ENCODE results near the gene PRR19. TPM values are rescaled to one million over a fixed set of nuclear protein-coding genes. Genes with fewer than 3 reads are reported as not detected.
A peak's percentile ranks its signal among the peaks of the same experiment; 100 is the strongest.

PRR19 gene
- total RNA-seq, 3 donors from 2014 or later = 1.0 TPM; not detected in 2

- TF ChIP-seq, protein P1, sequence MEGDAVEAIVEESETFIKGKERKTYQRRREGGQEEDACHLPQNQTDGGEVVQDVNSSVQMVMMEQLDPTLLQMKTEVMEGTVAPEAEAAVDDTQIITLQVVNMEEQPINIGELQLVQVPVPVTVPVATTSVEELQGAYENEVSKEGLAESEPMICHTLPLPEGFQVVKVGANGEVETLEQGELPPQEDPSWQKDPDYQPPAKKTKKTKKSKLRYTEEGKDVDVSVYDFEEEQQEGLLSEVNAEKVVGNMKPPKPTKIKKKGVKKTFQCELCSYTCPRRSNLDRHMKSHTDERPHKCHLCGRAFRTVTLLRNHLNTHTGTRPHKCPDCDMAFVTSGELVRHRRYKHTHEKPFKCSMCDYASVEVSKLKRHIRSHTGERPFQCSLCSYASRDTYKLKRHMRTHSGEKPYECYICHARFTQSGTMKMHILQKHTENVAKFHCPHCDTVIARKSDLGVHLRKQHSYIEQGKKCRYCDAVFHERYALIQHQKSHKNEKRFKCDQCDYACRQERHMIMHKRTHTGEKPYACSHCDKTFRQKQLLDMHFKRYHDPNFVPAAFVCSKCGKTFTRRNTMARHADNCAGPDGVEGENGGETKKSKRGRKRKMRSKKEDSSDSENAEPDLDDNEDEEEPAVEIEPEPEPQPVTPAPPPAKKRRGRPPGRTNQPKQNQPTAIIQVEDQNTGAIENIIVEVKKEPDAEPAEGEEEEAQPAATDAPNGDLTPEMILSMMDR (IDR thresholded peaks at IDR 0.05) = no peak
- Histone ChIP-seq H3K9me3 (no peaks in the 10 kb centered on the region), H3K4me3 (no peak overlapping the region), H3K4me1 (ENCODE audit: low read depth) (peaks cover 28% of the 10 kb centered on the region), H3K36me3 (ENCODE audit: low read depth) (peaks cover 8% of the 10 kb centered on the region)
- DNase-seq (no peak), ATAC-seq (no peak)
- intact Hi-C loops (cut with DNase I, micrococcal nuclease) = no loop called here
Observed at GRCh38 chr19:42271045-42271419, 30.9 kb upstream of the PRR19 start.

DNA sequence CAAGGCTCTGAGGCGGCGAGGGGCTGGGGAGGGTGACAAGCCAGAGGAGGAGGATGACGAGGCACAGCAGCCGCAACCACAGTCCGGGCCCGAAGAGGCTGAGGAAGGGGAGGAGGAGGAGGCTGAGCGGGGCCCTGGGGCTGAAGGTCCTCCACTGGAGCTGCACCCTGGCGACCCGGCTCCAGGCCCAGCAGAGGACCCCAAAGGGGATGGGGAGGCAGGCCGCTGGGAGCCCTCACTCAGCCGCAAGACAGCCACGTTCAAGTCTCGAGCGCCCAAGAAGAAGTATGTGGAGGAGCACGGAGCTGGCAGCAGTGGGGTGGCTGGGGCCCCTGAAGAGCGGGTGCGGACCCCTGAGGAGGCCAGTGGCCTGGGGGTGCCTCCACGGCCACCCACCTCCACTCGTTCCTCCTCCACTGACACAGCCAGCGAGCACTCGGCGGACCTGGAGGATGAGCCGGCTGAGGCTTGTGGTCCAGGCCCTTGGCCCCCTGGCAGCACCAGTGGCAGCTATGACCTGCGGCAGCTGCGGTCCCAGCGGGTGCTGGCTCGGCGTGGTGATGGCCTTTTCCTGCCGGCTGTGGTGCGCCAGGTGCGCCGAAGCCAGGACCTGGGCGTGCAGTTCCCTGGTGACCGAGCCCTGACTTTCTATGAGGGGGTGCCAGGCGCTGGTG, 29.9 kb upstream of the PRR19 start:
- H3K9me3 ChIP-seq = no peaks in the 10 kb centered on the region
- TF ChIP-seq, protein P1 (IDR thresholded peaks at IDR 0.05) = no peak
- H3K4me1 ChIP-seq (ENCODE audit: low read depth) = peaks cover 28% of the 10 kb centered on the region
- ATAC-seq (no peak), DNase-seq (peak in 1 of 3 donors; percentile 42)
- no peak overlapping the region for H3K4me3 ChIP-seq
- H3K36me3 ChIP-seq (ENCODE audit: low read depth) = peaks cover 8% of the 10 kb centered on the region
- intact Hi-C loops (cut with DNase I, micrococcal nuclease) = no loop called here

GRCh38 chr19:42272535-42272897, 29.4 kb upstream of the PRR19 start:
- DNase-seq (no peak), ATAC-seq (no peak)
- H3K4me3 ChIP-seq = no peak overlapping the region
- no peaks in the 10 kb centered on the region for H3K9me3 ChIP-seq
- TF ChIP-seq, protein P1 (IDR thresholded peaks at IDR 0.05) = no peak
- peaks cover 8% of the 10 kb centered on the region for H3K36me3 ChIP-seq (ENCODE audit: low read depth)
- H3K4me1 ChIP-seq (ENCODE audit: low read depth) = peaks cover 26% of the 10 kb centered on the region
- intact Hi-C loops (cut with DNase I, micrococcal nuclease) = no loop called here

GRCh38 chr19:42272989-42273406, 28.9 kb upstream of the PRR19 start:
- H3K9me3 ChIP-seq = no peaks in the 10 kb centered on the region
- peaks cover 24% of the 10 kb centered on the region for H3K4me1 ChIP-seq (ENCODE audit: low read depth)
- TF ChIP-seq, protein P1 (IDR thresholded peaks at IDR 0.05) = no peak
- no peak for DNase-seq
- no peak for ATAC-seq
- intact Hi-C loops (cut with DNase I, micrococcal nuclease) = no loop called here
- H3K36me3 ChIP-seq (ENCODE audit: low read depth) = peaks cover 8% of the 10 kb centered on the region
- H3K4me3 ChIP-seq = no peak overlapping the region

DNA sequence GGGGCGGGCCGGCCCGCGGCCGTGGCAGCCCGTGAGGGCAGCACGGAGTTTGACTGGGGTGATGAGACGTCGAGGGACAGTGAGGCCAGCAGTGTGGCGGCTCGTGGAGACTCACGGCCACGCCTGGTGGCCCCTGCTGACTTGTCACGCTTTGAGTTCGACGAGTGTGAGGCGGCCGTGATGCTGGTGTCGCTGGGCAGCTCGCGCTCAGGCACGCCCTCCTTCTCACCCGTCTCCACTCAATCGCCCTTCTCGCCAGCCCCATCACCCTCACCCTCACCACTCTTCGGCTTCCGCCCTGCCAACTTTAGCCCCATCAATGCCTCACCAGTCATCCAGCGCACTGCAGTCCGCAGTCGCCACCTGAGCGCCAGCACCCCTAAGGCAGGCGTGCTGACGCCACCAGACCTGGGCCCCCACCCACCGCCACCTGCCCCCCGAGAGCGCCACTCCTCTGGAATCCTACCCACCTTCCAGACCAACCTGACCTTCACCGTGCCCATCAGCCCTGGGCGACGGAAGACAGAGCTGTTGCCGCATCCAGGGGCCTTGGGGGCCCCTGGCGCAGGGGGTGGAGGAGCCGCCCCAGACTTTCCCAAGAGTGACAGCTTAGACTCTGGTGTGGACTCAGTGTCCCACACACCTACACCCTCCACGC, 28.4 kb upstream of the PRR19 start:
- TF ChIP-seq, protein P1 (IDR thresholded peaks at IDR 0.05) = no peak
- intact Hi-C loops (cut with DNase I, micrococcal nuclease) = no loop called here
- DNase-seq (peak in 1 of 3 donors; percentile 32), ATAC-seq (no peak)
- Histone ChIP-seq H3K4me3 (no peak overlapping the region), H3K9me3 (no peaks in the 10 kb centered on the region), H3K36me3 (ENCODE audit: low read depth) (peaks cover 5% of the 10 kb centered on the region), H3K4me1 (ENCODE audit: low read depth) (peaks cover 27% of the 10 kb centered on the region)

Data from mucosa of descending colon (tissue), 3 donors.